Measurements from ENCODE around the gene ADAMTS4.

ADAMTS4 gene

DNA sequence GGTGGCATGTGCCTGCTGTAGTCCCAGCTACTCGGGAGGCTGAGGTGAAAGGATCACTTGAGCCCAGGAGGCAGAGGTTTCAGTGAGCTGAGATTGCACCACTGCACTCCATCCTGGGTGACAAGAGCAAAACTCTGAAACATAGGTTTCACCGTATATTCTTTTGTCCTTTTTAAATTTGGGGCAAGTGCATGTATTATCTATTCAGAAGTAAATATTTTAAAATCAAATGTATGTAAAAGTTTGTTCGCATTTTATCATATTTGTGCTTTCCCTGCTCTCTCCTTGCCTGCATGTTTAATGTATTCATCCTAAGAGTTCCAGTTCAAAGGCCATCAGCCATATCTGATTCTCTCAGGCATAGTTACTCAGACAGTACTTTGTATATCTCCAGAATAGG, 53.0 kb downstream of the ADAMTS4 start:
- DNase-seq (ENCODE audit: low spot score): no peak

DNA sequence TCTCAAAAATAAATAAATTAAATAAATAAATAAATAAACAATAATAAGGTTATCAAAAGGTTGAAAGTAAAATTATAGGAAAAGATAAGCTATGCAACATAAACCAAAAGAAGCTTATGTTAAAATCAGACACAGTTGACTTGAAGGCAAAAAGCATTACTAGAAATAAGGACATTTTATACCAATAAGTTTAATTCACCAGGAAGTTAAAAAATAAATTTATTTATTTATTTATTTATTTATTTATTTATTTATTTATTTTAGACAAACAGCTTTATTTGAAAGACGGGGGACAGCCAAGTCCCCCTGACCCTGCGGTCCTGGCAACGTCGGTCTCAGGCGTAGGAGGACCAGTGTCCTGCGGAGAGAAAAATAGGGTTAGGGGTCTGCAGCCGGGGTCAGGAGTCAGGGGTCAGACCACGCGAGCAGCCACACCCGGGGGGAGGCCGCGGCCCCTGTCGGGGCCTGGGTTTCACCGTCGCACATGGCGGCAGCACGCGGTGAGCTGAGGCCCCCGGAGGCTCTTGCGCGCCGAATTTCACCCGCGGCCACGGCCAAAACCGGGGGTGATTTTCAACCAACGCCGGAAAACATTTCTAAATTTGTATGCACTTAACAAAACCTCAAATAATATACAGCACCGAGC, 58.0 kb downstream of the ADAMTS4 start:
- no peak for DNase-seq (ENCODE audit: low spot score)

DNA sequence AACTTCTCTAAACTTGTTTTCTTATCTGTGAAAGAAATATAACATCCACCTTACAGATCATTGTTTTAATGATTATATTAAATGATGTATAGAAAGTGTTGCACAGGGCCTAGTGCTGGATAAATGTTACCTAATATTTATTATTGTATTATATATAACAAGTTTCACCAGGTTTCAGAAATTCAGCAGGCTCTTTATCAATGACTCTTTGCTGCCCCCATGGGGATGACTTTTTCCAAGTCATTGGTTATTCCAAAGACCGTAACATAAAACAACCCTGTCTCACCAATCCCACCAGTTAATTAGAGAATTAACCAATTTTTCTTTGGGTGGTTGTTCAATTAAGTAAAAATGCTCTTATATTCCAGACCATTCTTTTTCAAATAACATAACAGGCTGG, 59.1 kb downstream of the ADAMTS4 start:
- DNase-seq (ENCODE audit: low spot score): peak; percentile 44

DNA sequence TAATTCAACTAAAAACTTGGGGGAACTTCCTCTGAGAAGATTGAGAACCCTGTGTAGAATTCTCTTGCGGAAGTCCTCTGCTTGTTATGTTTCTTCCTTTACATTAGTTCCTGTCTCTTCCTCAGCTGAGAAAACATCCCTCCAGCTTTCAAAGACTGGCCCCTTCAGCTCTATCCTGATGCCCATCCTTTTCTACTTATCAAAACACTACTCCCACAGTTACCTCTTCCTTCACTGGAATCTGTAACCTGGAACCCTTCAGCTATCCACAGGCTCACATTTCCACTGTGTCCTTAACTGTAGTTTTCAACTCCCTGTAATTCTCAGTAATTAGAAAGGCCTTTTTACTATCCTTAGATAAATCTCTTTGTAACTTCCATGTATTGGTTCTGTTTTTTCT, 60.4 kb downstream of the ADAMTS4 start:
- no peak for DNase-seq (ENCODE audit: low spot score)

DNA sequence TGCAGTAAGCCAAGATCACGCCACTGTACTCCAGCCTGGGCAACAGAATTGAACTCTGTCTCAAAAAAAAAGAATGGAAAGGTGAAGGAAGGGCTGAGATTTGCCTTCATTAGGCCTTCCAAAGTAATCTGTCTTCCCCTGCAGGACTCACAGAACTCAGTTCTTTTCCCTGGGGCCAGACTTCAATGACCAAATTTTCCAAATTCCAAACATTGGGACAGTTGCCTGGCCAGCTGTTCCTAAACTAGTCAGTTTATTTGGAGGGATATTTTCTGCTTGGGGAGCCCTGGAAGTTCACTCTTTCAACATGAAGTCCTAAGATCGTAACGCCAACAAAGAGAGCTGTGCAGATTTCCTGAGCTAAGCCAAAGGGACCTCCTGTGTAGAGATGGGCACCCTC, 61.0 kb downstream of the ADAMTS4 start:
- no peak for DNase-seq (ENCODE audit: low spot score)
